HepG2 (cell line): ENCODE measurements around the gene PAGE2B. TPM values are rescaled to one million over a fixed set of nuclear protein-coding genes. Genes with fewer than 3 reads are reported as not detected.

Experiments used
- ATAC-seq: fragments of 200-7000 bp; cut with Tn5 transposase; 3 replicates; pipeline ENCODE4 v1.9.1; 2020; ENCODE audit warnings: mild to moderate bottlenecking, moderate library complexity
- BruUV-seq: library from RNA; stranded (reverse); fragments of 400-500 nt; replicated peaks from 2 replicates; lab custom pipeline; 2021; lab: Mats Ljungman, UMichigan
- CTCF ChIA-PET: fragments of 300-600 bp; formaldehyde crosslinking; extraction: SDS; loops from one replicate; lab custom pipeline; 2021; ENCODE audit warnings: low total read pairs, inconsistent platforms, low intra/inter-chr PET ratio; lab: Yijun Ruan, JAX
- POLR2A ChIA-PET: fragments of 350-600 bp; sonication (Branson Sonifier 250); formaldehyde crosslinking; loops from one replicate; lab custom pipeline; 2020; ENCODE audit warnings: antibody characterized with exemption, inconsistent platforms; lab: Yijun Ruan, JAX
- DNase-seq: peaks from one replicate; pipeline ENCODE4 v3.0.0-alpha.2; 2015; ENCODE audit warnings: low spot score
- FAIRE-seq: peaks from 3 replicates; lab custom pipeline; 2011; peaks lifted over from hg19 to GRCh38; lab: Jason Lieb, UNC
- H2AFZ ChIP-seq: one replicate; pipeline ENCODE4 v1.6.1; 2011; ENCODE audit warnings: low read length, inconsistent platforms
- H3K27ac ChIP-seq: fragments of 300-600 bp; 3 replicates; pipeline ENCODE4 v1.8.0; 2011; ENCODE audit warnings: mixed run types, mild to moderate bottlenecking, mixed read lengths, low read length, inconsistent platforms; ENCODE audit not compliant: insufficient read depth; ENCODE audit errors: extremely low read length
- H3K27me3 ChIP-seq, 2 experiments: fragments of 200-600 bp in 1 of 2; 2 replicates in 1 of 2; 3 replicates in 1 of 2; pipeline versions ENCODE4 v1.6.0 to v1.8.0; 2011; ENCODE audit warnings: low read length in 2 of 2, mild to moderate bottlenecking in 2 of 2, moderate library complexity in 2 of 2, inconsistent platforms in 1 of 2; ENCODE audit not compliant: insufficient read depth in 2 of 2, control insufficient read depth in 1 of 2
- H3K36me3 ChIP-seq, 2 experiments: fragments of 200-600 bp in 1 of 2; replicated peaks in 1 of 2; 2 replicates in 1 of 2; 3 replicates in 1 of 2; pipeline versions ENCODE4 v1.5.1 to v1.8.0; 2011; ENCODE audit warnings: low read length in 2 of 2, inconsistent platforms in 1 of 2; ENCODE audit not compliant: insufficient read depth in 2 of 2, control insufficient read depth in 1 of 2
- H3K4me1 ChIP-seq: 2 replicates; pipeline ENCODE4 v1.5.1; 2012; ENCODE audit warnings: low read length, inconsistent platforms; ENCODE audit not compliant: insufficient read depth
- H3K4me2 ChIP-seq: 2 replicates; pipeline ENCODE4 v1.6.0; 2011; ENCODE audit warnings: low read depth, low read length, inconsistent platforms
- H3K4me3 ChIP-seq, 3 experiments: fragments of 200-600 bp in 1 of 3; sonication (generic), shearing (Covaris generic) in 1 of 3; replicated peaks in 1 of 3; 2 replicates each; pipeline ENCODE4 v1.5.1; 2011 to 2016; ENCODE audit warnings: low read length in 3 of 3, inconsistent platforms in 2 of 3, low read depth in 2 of 3, mild to moderate bottlenecking in 2 of 3, control low read depth in 1 of 3, mixed read lengths in 1 of 3; ENCODE audit not compliant: insufficient read depth in 1 of 3
- H3K79me2 ChIP-seq: one replicate; pipeline ENCODE4 v1.6.1; 2011; ENCODE audit warnings: low read length, inconsistent platforms; ENCODE audit not compliant: insufficient read depth
- H3K9ac ChIP-seq: 2 replicates; pipeline ENCODE4 v1.6.0; 2011; ENCODE audit warnings: mild to moderate bottlenecking, low read depth, low read length, inconsistent platforms; ENCODE audit not compliant: insufficient read depth
- H3K9me3 ChIP-seq: 2 replicates; pipeline ENCODE4 v1.5.1; 2012; ENCODE audit warnings: mild to moderate bottlenecking, low read length
- H4K20me1 ChIP-seq: 2 replicates; pipeline ENCODE4 v1.6.0; 2011; ENCODE audit warnings: inconsistent platforms, mild to moderate bottlenecking, low read length, moderate library complexity; ENCODE audit not compliant: insufficient read depth
- ATF3 ChIP-seq: sonication (generic); formaldehyde crosslinking; IDR thresholded peaks from 2 replicates; pipeline ENCODE4 v1.4.0; 2020; ENCODE audit warnings: missing genetic modification reagents
- CC2D1A ChIP-seq: sonication (generic); formaldehyde crosslinking; IDR thresholded peaks from 2 replicates; pipeline ENCODE4 v1.8.1; 2023; ENCODE audit warnings: mild to moderate bottlenecking, missing genetic modification reagents
- HMGXB4 ChIP-seq, 2 experiments: sonication (generic) in 1 of 2; formaldehyde crosslinking in 1 of 2; IDR thresholded peaks; 2 replicates each; pipeline versions ENCODE4 v1.4.0 to v1.6.1; 2018 to 2020; ENCODE audit warnings: missing genetic modification reagents in 2 of 2, borderline replicate concordance in 1 of 2, low read depth in 1 of 2, mild to moderate bottlenecking in 1 of 2, missing biosample characterization in 1 of 2
- IRF2 ChIP-seq: IDR thresholded peaks from 2 replicates; pipeline ENCODE4 v1.6.1; 2018; ENCODE audit warnings: missing genetic modification reagents, missing compliant biosample characterization
- JUND ChIP-seq: sonication (generic); formaldehyde crosslinking; IDR thresholded peaks from 2 replicates; pipeline ENCODE4 v1.8.0; 2022; ENCODE audit warnings: mild to moderate bottlenecking, missing genetic modification reagents
- MAF1 ChIP-seq: sonication (generic); formaldehyde crosslinking; IDR thresholded peaks from 2 replicates; pipeline ENCODE4 v1.5.0; 2020; ENCODE audit warnings: missing genetic modification reagents, borderline replicate concordance
- MBD4 ChIP-seq: IDR thresholded peaks from 2 replicates; pipeline ENCODE4 v1.6.1; 2012; ENCODE audit warnings: low read length, inconsistent platforms, borderline replicate concordance
- MEIS1 ChIP-seq: sonication (generic); formaldehyde crosslinking; IDR thresholded peaks from 2 replicates; pipeline ENCODE4 v1.9.0; 2021; ENCODE audit warnings: mild to moderate bottlenecking, missing genetic modification reagents, moderate library complexity, borderline replicate concordance
- SATB2 ChIP-seq: sonication (generic); formaldehyde crosslinking; IDR thresholded peaks from 2 replicates; pipeline ENCODE4 v1.5.0; 2020; ENCODE audit warnings: missing genetic modification reagents
- TAF15 ChIP-seq: fragments of 200-400 bp; formaldehyde crosslinking; IDR thresholded peaks from one replicate; pipeline ENCODE4 v1.6.1; 2018; ENCODE audit warnings: mild to moderate bottlenecking, low read depth, low read length; ENCODE audit not compliant: poor library complexity, severe bottlenecking
- ZBTB8A ChIP-seq: sonication (generic); formaldehyde crosslinking; IDR thresholded peaks from 2 replicates; pipeline ENCODE4 v1.4.0; 2020; ENCODE audit warnings: mild to moderate bottlenecking, low read depth, missing genetic modification reagents, borderline replicate concordance
- ZNF280D ChIP-seq: sonication (generic); formaldehyde crosslinking; IDR thresholded peaks from 2 replicates; pipeline ENCODE4 v1.5.1; 2020; ENCODE audit warnings: mild to moderate bottlenecking, missing genetic modification reagents
- ZNF460 ChIP-seq: sonication (generic); formaldehyde crosslinking; IDR thresholded peaks from 2 replicates; pipeline ENCODE4 v1.5.1; 2020; ENCODE audit warnings: missing genetic modification reagents, mild to moderate bottlenecking, borderline replicate concordance
- ZNF468 ChIP-seq: sonication (generic); formaldehyde crosslinking; IDR thresholded peaks from 2 replicates; pipeline ENCODE4 v1.8.0; 2022; ENCODE audit warnings: mild to moderate bottlenecking, moderate library complexity, missing genetic modification reagents
- ZNF740 ChIP-seq: sonication (generic); formaldehyde crosslinking; IDR thresholded peaks from 2 replicates; pipeline ENCODE4 v1.4.0; 2020; ENCODE audit warnings: missing genetic modification reagents
- ZNF761 ChIP-seq: sonication (generic); formaldehyde crosslinking; conservative IDR thresholded peaks from 2 replicates; pipeline ENCODE4 v1.4.0; 2020; ENCODE audit warnings: mild to moderate bottlenecking, missing genetic modification reagents
- ZNF83 ChIP-seq: sonication (generic); formaldehyde crosslinking; IDR thresholded peaks from 2 replicates; pipeline ENCODE4 v1.4.0; 2020; ENCODE audit warnings: missing genetic modification reagents, mild to moderate bottlenecking, borderline replicate concordance
- WGBS: methylation state at CpG from one replicate; pipeline ENCODE4 v1.1.6; 2017; ENCODE audit warnings: low lambda C conversion rate; 5-methylcytosine and 5-hydroxymethylcytosine counted together
- in situ Hi-C: cut with HindIII; loops from 2 replicates; pipeline ENCODE4 v1.10.0; 2017; ENCODE audit warnings: low pct_unique_long_range_greater_than_20kb; ENCODE audit not compliant: extremely low pct_ligation_motif_present
- intact Hi-C: fragments of 100-400 bp; cut with micrococcal nuclease; formaldehyde crosslinking; loops from one replicate; pipeline ENCODE4 v1.10.0; 2022; ENCODE audit not compliant: unreplicated experiment
- polyA plus RNA-seq, 8 experiments: library from polyadenylated mRNA; depleted of rRNA in 3 of 8; stranded (reverse) in 7 of 8; unstranded in 1 of 8; fragments of >200 nt; fragmentation: Illumina TruSeq in 4 of 8; extraction: Trizol in 4 of 8; gene quantifications; 2 replicates each; pipeline versions ENCODE4 v1.2.1 to v1.2.3, GENCODE V29; 2011 to 2016; ENCODE audit warnings: low read depth in 4 of 8, missing spikeins in 1 of 8, mixed read lengths in 1 of 8; ENCODE audit not compliant: insufficient read depth in 1 of 8
- total RNA-seq, 5 experiments: library from RNA; depleted of rRNA; stranded (reverse); fragments of >200 nt; fragmentation: Illumina TruSeq; extraction: Trizol; gene quantifications; 2 replicates each; pipeline ENCODE4 v1.2.3, GENCODE V29; 2016; ENCODE audit warnings: low read depth in 1 of 5

Gene PAGE2B
- total and polyA plus RNA-seq, 2 of the 13 experiments (the other 11 are each of a cell fraction or from before 2014, with no cell fraction given): 0.57 TPM; not detected in 1

- Histone ChIP-seq H3K27me3 (no peaks in the 10 kb centered on the region), H3K79me2 (no peaks in the 10 kb centered on the region), H3K9me3 (no peaks in the 10 kb centered on the region), H3K4me1 (no peaks in the 10 kb centered on the region), H3K4me3 (no peak overlapping the region), H3K9ac (no peak overlapping the region), H4K20me1 (no peaks in the 10 kb centered on the region), H3K36me3 (no peaks in the 10 kb centered on the region), H3K27ac (no peak overlapping the region), H3K4me2 (no peak overlapping the region), H2AFZ (no peak overlapping the region)
- no peak for ATAC-seq
- FAIRE-seq: no peak
- intact Hi-C loops (no loop called here), in situ Hi-C loops (no loop called here)
- 0% methylated on average over 2 of the region's 2 CpGs for WGBS
- no TSS peak for BruUV-seq
- TF ChIP-seq ZNF460 (CRISPR knock-in tag) (no peak), TAF15 (no peak), ZNF468 (CRISPR knock-in tag) (no peak), ZNF83 (CRISPR knock-in tag) (no peak), HMGXB4 (CRISPR knock-in tag; IDR thresholded peaks at IDR 0.05; ENCODE audit: borderline replicate concordance in 1 of 2, low read depth in 1 of 2) (no peak), ZNF761 (CRISPR knock-in tag) (no peak), MAF1 (CRISPR knock-in tag) (no peak), MEIS1 (CRISPR knock-in tag) (no peak), ZNF740 (CRISPR knock-in tag) (no peak), ATF3 (CRISPR knock-in tag) (no peak), CC2D1A (CRISPR knock-in tag) (no peak), SATB2 (CRISPR knock-in tag) (no peak), JUND (no peak), MBD4 (no peak), ZBTB8A (CRISPR knock-in tag) (no peak), IRF2 (CRISPR knock-in tag) (no peak), ZNF280D (CRISPR knock-in tag) (no peak)
- CTCF ChIA-PET: no interaction called here
- POLR2A ChIA-PET: no interaction called here
- DNase-seq: no peak
Measured at GRCh38 chrX:55120761-55121358, 46.0 kb downstream of the PAGE2B start.
